GM21825 (cell line): ENCODE results near the gene SLC26A11.
"Not testable (repeated sequence)": the region's sequence is repeated elsewhere in the genome, so short reads cannot be mapped to it uniquely, and the experiment has no call there.

Experiments used
- ATAC-seq: cut with Tn5 transposase; IDR thresholded peaks from one replicate; pipeline ENCODE4 v1.9.1; 2021; ENCODE audit warnings: mild to moderate bottlenecking, moderate library complexity; ENCODE audit not compliant: unreplicated experiment

The SLC26A11 gene

DNA sequence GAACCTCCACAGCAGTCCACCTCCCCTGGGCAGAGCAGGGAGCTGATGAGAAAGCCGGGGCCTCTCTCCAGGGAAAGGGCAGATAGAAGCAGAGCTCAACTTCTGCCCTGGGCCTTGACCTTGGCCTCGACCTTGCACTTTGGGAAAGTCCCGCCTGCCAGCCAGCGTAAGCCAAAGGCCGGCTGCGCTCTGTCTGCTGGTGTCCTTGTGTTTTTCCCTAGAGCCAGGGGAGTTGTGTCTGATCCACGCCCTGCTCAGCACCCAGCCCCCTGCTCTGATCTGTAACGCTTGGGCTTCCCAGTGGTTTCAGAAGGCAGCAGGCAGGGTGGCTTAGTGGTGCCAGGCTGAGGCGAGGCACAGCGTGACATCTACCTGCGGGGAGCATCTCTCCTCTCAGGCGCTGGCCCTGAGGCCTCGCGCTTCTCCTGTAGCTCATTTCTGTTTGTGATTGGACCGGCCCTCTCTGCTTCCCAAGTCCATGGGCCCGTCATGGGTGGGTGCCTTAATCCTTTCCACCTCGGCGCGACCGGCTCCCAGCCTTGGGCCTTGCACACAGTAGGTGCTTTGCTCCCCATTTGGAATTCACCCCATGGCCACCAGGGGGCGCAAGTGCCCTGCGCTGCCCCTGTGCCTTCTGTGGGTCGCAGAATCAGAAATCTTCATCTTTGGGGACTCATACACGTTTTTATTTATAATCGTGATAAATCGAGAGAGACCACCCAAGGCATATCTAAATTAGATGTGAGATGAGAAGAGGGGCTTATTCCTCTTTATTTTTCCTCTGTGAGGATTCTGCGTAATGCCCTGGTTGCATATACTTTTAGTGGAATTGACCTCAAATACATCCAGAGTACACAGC, 24.3 kb upstream of the SLC26A11 start:
- ATAC-seq = no peak

DNA sequence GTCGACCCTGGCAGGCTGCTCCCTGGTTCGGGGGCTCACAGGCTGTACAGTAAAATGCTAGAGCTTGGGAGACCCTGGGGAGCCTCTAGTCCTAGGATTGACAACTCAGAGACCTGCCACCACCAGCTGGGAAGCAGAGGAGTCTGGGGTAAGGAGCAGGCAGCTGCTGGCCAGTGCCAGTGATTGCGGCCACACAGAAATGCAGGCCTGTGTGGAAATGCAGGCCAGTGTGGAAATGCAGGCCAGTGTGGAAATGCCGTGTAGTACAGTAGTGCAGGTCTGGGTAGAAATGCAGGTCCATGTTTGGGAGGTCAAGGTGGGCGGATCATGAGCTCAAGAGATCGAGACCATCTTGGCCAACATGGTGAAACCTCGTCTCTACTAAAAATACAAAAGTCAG, 23.6 kb upstream of the SLC26A11 start:
- no peak for ATAC-seq

DNA sequence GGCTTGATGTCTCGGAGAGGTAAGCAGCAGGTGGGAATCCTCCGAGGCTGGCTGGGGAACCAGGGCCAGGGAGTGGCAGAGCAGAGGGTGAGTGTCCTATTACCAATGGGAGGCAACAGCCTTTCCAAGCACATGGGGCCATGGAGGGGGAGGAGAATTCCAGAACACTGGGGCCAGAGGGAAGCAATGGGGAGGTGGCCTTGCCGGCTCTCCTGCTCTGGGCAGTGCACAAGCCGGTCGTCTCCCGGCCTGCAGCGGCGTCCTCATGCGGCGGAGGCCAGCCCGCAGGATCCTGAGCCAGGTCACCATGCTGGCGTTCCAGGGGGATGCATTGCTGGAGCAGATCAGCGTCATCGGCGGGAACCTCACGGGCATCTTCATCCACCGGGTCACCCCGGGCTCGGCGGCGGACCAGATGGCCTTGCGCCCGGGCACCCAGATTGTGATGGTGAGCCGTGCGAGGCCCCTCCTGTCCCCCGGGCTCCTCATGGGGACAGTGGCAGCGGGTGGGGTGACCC, 22.0 kb upstream of the SLC26A11 start:
- ATAC-seq = no peak

DNA sequence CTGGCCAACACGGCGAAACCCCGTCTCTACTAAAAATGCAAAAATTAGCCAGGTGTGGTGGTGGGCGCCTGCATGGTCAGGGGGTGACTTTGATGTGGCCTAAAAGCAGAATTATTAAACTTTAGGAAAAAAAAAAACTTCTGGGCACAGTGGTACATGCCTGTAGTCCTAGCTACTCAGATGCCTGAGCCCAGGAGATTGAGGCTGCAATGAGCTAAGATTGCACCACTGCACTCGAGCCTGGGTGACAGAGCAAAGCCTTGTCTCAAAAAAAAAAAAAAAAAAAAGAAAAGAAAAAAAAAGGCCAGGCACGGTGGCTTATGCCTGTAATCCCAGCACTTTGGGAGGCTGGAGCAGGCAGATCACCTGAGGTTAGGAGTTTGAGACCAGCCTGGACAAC, 20.9 kb upstream of the SLC26A11 start:
- ATAC-seq = not testable (repeated sequence)

DNA sequence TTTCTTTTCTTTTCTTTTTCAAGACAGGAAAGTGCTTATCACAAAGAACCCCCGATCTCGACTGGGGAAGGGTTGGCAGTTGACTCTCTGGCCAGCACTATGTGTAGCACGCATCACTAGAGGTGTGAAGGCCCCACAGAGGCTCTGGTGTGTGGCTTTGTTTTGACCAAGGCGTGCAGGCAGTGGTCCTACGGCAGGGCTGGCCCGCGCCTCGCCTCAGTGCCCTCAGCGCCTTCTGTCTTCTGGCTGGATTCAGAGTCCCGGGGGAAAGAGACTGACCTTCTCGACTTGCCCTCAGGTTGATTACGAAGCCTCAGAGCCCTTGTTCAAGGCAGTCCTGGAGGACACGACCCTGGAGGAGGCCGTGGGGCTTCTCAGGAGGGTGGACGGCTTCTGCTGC, 18.8 kb upstream of the SLC26A11 start:
- no peak for ATAC-seq

DNA sequence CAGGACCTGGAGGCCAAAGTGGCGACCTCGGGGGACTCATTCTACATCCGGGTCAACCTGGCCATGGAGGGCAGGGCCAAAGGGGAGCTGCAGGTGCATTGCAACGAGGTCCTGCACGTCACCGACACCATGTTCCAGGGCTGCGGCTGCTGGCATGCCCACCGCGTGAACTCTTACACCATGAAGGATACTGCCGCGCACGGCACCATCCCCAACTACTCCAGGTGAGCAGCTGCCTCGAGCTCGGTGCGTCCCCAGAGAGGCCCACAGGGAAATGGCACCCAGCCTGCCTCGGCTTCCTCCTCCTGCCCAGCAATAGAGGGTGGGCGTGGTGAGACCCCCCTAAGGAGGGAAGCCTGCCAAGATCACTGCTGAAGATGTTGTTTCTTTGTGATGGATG, 18.0 kb upstream of the SLC26A11 start:
- ATAC-seq = no peak

DNA sequence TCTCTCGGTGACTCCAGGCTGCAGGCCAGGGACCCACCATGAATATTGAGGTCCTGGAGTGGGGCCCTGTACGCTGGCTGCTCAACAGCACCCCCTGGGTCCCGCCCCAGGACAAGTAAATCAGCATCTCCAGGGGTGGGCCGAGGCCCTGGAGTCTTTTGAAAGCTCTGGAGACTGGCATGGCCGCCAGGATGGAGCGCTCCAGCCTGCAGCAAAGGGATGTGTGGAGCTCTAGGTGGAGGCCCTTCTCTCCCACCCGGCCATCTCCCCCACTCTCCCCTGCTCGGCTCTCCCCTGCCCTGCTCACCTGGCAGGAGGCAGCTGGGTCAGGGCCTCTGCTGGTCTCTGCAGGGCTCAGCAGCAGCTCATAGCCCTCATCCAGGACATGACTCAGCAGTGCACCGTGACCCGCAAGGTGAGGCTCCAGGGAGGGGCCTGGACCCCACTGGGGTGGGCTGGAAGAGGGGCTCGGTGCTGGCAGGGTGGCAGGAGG, 16.7 kb upstream of the SLC26A11 start:
- no peak for ATAC-seq

DNA sequence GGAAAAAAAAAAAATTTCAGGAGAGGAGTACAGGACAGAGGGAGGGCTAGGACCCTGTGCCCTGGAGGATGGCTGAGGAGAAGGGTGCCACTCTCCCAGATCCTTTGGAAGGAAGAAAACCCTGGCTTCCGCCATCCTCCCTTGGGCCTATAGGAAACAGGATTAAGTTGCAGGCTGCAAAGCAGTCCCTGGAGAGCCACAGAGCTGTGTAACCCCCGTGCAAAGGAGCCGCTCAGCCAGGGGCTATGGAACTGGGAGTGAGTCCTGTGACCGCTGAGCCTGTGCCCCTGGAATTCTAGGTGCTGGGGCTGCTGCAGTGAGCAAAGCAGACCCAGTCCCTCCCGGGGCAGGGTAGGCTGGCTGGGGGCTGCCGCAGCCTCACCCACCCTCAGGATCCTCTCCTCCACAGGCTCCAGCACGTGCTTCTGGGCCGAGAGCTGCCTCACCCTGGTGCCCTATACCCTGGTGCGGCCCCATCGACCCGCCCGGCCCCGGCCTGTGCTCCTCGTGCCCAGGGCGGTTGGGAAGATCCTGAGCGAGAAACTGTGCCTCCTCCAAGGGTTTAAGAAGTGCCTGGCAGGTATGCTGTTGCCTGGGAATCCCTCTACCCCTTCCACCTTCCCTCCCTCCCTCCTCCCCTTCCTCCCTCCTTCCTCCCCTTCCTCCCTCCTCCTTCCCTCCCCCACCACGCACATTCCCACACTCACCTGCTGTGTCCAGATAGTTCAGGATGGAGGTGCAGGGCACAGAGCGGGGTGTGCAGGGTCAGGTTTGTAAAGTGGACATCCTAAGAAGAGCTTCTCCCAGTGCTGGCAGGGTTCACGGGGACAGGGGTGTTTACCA, 15.4 kb upstream of the SLC26A11 start:
- no peak for ATAC-seq

DNA sequence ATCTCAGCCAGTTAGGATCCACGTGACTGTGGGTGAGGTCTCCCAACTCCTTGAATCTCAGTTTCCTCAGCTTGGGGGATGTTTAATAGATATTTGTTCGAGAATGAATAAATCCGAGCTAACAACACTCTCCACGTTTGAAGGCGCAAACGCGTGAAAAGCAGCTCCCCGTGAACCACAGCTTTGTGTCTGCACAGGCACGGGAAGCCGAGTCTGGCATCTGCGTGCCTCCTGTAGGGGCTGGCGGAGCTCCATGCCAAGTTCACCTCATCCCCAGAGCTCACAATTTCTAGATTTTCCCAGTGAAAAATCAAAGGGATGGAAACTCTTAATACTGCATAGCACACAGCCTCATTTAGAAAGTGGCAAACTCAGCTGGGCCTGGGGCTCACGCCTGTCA, 14.4 kb upstream of the SLC26A11 start:
- no peak for ATAC-seq

DNA sequence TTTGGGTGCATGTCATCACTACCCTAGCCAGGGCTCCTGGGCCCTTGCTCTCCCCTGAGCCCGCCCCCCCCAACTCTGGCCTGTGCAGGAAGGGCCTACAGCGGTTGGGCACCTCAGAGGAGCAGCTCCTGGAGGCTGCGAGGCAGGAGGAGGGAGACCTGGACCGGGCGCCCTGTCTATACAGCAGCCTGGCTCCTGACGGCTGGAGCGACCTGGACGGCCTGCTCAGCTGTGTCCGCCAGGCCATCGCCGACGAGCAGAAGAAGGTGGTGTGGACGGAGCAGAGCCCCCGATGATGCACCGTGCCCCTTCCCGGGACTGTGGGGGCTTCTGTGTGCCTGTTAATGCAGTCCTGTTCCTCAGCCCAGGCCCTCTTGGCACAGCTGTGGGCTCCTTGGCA, 12.2 kb upstream of the SLC26A11 start:
- no peak for ATAC-seq

DNA sequence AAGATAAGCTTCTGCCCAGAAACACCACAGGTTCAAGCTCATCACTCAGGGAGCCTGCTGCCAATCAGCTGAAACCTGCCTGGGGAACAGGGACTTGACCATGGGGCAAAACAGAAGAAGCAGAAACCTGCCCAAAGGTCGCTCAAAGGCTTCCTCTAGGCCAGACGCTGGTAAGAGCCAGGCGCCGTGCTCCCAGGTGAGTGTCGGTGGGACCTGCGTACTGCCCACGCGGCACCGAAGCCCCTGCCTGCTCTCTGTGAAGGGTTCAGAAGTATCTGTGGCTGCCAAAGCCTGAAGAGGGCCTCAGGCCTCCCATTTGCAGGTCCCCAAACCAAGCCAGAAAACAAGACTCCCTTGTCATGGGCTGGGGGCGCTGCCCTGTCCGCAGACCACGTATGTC, 10.5 kb upstream of the SLC26A11 start:
- no peak for ATAC-seq

DNA sequence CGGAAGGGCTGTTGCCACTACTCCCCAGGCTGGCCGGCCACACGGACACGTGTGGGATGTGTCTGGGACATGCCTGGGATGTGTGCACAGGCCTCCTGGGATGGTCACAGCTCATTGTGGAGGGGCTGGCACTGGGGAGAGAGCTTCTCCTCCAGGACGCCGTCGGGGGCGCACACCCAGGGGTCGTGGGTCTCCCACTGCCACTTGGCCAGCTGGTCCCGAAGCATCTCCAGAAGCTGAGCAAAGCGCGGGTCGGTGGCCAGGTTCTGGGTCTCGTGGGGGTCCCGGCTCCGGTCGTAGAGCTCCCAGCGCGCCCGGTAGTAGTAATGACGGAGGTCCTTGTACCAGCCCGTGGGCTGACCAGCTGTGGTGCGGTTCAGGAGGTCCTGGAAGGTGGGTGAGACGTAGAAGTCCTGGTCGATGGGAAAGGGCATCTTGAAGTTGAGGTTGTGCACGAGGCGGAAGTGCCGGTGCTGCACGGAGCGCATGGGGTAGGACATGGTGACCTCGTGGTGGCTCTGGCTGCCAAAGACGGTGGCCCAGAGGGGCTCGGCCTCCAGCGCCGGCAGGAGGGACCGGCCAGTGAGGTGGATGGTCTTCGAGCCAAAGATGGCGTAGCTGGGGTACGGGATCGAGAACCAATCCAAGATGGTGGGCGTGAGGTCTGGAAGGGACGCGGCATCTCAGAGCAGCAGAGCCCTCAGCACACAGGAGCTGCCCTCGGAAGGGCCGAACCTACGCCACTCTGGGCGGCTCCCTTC, 9.7 kb upstream of the SLC26A11 start:
- no peak for ATAC-seq

DNA sequence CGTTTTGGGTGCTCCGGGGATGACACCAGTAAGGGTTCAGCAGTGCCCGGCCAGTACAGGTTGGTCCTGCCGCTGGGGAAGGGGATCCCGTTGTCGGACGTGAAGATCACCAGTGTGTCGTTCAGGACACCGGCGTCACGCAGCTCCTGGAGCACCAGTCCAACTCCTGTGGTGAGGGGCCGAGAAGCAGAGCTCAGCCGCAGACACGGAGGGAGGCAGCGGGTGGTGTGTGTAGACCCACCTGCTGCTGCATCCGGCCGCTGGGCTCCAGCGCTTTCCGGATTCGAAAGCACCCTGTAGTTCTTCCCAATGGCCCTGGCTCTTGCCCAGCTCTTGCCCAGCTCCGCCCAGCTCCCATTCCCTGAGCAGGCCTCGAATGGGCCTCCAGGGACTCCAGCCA, 8.1 kb upstream of the SLC26A11 start:
- no peak for ATAC-seq

DNA sequence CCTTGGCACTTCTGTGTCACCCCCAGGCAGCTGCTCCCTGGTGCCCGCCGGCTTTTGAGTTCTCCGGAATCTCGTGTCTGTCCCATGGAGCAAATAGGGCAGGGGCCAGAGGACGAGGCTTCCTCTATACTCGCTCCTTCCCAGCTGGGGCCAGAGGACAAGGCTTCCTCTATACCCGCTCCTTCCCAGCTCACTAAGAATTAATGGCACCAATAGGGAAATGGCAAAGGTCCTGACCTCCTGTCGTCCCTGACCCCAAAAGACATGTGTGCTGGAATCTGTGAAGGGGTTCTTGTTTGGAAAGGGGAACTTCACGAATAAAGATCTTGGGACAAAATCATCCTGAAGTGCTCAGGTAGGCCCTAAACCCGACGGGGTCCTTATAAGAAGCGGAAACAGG, 7.7 kb upstream of the SLC26A11 start:
- no peak for ATAC-seq

DNA sequence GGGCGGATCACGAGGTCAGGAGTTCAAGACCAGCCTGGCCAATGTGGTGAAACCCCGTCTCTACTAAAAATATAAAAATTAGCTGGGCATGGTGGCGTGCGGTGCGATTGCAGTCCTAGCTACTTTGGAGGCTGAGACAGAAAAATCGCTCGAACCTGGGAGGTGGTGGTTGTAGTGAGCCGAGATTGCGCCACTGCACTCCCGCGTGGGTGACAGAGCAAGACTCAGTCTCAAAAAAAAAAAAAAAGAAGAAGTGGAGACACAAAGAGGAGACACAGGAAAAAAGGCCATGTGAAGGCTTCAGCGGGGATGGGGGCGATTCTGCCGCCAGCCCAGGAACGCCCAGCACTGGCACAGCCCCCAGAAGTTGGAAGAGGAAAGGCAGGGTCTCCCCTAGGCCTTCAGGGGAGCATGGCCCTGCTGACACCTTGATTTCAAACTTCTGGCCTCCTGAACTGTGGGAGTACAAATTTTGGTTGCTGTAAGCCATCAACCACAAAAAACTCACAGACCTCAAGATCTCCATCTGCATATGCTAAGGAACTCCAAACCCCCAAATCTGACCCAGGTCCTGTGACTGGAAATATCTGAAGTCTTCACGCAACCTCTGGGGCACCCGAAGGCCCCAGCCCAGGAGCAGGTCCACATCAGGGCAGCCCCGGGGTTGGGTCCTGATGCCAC, 7.1 kb upstream of the SLC26A11 start:
- ATAC-seq = no peak

DNA sequence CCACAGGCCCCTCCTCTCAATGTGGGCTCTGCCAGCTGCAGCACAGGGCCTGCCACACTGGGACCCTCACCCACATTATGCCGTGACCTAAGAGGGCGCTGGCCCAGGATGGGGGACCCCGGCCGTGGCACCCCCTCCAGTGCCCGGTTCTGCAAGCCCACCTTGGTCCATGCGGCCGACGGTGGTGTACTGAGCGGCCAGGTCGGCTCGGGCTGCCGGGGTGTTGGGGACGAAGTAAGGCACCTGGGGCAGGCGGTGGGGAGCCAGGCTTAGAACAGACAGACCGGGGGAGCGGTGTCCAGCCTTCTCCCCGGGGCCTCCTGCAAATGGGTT, 6.6 kb upstream of the SLC26A11 start:
- no peak for ATAC-seq

DNA sequence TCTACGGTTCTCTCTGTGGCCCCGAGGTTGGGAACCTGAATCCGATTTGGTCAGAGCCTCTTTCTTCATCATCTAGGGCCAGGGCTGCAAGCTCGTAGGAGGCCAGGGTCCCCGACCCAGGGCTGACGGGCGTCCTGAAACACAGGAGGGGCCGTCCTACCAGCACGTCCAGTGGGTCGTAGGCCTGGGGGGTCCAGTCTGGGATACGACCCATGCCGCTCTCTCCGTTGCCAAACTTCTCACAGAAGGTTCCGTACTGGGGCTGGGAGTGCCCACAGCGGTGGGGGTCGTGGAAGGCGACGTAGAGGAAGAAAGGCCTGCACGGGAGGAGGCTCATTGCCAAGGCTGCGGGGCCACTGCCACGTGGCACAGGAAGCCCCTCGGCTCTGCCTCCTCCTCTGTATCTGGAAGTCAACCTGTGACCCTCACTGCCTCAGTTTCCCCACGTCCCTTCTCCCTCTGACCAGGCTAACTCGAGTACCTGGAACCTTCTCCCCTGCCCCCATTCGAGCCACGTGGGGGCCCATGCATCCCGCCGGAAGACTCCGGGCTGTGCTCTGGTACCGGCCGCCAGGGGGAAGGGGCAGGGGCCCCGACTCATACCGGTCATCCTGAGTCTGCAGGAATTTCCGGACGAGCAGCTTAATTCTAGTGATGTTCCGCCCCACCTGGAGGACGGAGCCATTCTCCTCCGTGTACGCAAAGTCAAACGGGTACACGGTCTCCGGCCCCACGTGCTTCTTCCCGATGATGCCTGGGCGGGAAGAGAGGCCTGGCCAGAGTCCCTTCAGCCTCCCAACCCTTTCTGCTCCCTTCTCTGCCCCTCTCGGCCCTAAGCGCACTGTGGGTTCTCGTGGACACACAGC, 6.0 kb upstream of the SLC26A11 start:
- no peak for ATAC-seq

DNA sequence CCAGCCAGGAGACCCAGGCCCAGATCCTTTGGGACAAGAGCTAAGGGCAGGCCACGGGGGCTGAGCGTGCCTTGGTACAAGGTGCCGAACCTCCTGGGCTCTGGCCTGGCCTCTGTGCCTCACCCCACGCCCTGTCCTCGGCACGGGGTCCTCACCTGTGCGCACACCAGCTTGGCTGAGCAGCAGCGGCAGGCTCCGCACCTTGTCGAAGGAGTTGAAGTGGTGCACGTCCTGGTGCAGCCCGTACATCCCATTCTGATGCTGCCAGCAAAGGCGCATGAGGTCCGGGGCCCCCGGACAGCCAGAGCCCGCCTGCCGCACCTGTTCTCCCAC, 5.4 kb upstream of the SLC26A11 start:
- no peak for ATAC-seq

DNA sequence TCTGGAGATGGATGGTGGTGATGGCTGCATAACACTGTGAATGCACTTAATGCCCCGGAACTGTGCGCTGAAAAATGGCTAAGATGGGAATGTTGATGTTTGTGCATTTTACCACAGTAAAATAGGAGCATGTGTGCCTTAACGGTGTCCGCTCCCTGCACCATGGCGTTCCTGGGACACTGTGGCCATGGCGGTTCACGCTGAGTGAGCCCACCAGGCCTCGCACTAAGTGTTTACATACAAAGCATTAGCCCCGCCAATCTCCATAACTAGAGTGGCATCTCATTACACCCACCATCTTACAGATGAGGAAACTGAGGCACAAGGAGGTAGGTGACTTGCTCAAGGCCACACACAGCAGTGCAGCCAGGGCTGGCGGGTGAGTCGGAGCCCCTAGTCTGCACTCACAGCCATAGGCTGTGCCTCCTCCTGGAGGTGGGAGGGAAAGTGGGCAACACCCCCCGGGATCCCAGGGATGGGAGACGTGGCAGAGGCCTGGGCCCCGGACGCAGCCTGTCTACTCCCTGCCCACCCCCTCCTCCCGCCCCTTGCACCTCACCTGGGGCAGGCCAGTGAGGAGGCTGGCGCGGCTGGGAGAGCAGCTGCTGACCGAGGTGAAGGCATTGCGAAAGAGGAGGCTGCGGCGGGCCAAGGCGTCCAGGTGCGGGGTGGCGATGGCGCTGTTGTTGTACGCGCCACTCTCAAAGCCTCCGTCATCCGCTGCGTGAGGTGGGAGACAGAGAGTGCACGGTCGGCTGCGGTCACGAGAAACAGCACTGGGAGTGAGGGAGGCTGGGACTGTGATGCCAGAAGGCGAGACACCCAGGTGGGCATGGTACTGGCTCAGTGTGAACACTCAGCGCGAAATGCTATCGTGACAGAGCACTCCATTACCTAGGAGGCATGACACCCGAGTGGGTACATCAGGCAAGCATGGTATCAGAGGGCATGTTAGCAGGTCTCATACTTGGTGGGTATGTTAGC, 3.5 kb upstream of the SLC26A11 start:
- ATAC-seq = no peak
